A549 (cell line): Measurements from ENCODE around the gene SNW1.

Source experiments
- BHLHE40 ChIP-seq: IDR thresholded peaks from 2 replicates; pipeline ENCODE4 v1.6.1; 2012; ENCODE audit warnings: low read depth, low read length, inconsistent platforms
- MYC ChIP-seq: IDR thresholded peaks from 2 replicates; pipeline ENCODE4 v1.6.1; 2012; ENCODE audit warnings: mild to moderate bottlenecking, inconsistent platforms, low read length, improper control_type of control experiment, borderline replicate concordance
- NPAS2 ChIP-seq: fragments of 250-450 bp; sonication (Bioruptor Pico); IDR thresholded peaks from 2 replicates; pipeline ENCODE4 v1.8.0; 2022; ENCODE audit warnings: mild to moderate bottlenecking, moderate library complexity, borderline replicate concordance
- POLR2A ChIP-seq: IDR thresholded peaks from 2 replicates; pipeline ENCODE4 v1.6.1; 2012; ENCODE audit warnings: mild to moderate bottlenecking, low read length
- POLR2AphosphoS2 ChIP-seq: conservative IDR thresholded peaks from 2 replicates; pipeline ENCODE4 v1.6.1; 2012; ENCODE audit warnings: low read length, improper control_type of control experiment, inconsistent platforms
- RAD21 ChIP-seq, 2 experiments: fragments of >200 bp in 1 of 2; sonication (Bioruptor Twin) in 1 of 2; formaldehyde crosslinking in 1 of 2; IDR thresholded peaks in 1 of 2; conservative IDR thresholded peaks in 1 of 2; 2 replicates in 1 of 2; 3 replicates in 1 of 2; pipeline ENCODE4 v1.6.1; 2012 to 2018; ENCODE audit warnings: inconsistent platforms in 1 of 2
- SMC3 ChIP-seq: fragments of >200 bp; sonication (Bioruptor Twin); formaldehyde crosslinking; IDR thresholded peaks from 3 replicates; pipeline ENCODE4 v1.6.1; 2018; ENCODE audit warnings: inconsistent platforms
- TF ChIP-seq, protein P1 (sequence below): fragments of >200 bp; sonication (Bioruptor Twin); formaldehyde crosslinking; IDR thresholded peaks from 3 replicates; pipeline ENCODE4 v1.5.1; 2016
- TF ChIP-seq, protein P2 (sequence below): fragments of 450-650 bp; IDR thresholded peaks from 2 replicates; pipeline ENCODE4 v1.6.1; 2014; ENCODE audit warnings: antibody characterized with exemption

DNA sequence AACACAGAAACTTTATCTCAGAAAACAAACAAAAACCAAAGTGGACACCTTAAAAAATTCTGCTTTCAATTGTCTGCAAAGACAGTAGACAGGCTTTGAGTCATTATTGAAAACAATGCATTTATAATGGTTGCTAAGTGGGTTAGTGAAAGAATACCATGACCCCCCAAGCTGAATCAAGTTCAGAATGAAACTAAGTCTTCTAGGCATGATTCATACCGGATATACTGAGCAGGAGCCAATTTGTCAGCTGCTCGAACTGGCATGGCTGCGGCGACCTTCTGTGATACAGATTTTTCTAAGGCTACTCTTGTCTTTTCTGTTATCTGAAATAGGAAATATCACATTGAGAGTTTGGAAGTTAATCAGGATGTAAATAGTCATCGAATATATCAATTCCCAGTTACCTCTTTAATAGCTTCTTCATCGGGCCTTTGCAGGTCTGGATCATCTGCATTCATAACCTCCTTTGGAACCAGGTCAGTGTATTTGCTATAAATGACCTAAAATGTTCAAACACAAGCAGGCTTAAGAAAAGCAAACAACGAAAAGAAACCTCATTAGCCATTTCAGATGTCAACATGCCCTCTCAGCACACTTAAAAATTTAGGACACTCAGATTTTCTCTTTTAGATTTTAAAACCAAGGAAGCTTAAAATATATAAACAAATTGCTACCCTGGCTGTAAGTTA, 22.3 kb downstream of the SNW1 start:
- no peak for TF ChIP-seq RAD21 (conservative IDR thresholded peaks at IDR 0.05 in 1 of 2, IDR thresholded peaks at IDR 0.05 in 1 of 2)
- TF ChIP-seq MYC = no peak
- TF ChIP-seq, protein P1, sequence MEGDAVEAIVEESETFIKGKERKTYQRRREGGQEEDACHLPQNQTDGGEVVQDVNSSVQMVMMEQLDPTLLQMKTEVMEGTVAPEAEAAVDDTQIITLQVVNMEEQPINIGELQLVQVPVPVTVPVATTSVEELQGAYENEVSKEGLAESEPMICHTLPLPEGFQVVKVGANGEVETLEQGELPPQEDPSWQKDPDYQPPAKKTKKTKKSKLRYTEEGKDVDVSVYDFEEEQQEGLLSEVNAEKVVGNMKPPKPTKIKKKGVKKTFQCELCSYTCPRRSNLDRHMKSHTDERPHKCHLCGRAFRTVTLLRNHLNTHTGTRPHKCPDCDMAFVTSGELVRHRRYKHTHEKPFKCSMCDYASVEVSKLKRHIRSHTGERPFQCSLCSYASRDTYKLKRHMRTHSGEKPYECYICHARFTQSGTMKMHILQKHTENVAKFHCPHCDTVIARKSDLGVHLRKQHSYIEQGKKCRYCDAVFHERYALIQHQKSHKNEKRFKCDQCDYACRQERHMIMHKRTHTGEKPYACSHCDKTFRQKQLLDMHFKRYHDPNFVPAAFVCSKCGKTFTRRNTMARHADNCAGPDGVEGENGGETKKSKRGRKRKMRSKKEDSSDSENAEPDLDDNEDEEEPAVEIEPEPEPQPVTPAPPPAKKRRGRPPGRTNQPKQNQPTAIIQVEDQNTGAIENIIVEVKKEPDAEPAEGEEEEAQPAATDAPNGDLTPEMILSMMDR = no peak
- TF ChIP-seq, protein P2, sequence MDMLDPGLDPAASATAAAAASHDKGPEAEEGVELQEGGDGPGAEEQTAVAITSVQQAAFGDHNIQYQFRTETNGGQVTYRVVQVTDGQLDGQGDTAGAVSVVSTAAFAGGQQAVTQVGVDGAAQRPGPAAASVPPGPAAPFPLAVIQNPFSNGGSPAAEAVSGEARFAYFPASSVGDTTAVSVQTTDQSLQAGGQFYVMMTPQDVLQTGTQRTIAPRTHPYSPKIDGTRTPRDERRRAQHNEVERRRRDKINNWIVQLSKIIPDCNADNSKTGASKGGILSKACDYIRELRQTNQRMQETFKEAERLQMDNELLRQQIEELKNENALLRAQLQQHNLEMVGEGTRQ = no peak
- no peak for TF ChIP-seq SMC3
- TF ChIP-seq POLR2A = no peak
- no peak for TF ChIP-seq POLR2AphosphoS2
- no peak for TF ChIP-seq BHLHE40
- no peak for TF ChIP-seq NPAS2 (CRISPR knock-in tag)
